Measurements from ENCODE around the gene MEGF11.

Gene MEGF11

GRCh38 chr15:65857718-65858402, 395.7 kb downstream of the MEGF11 start:
- no peak for DNase-seq (ENCODE audit: low spot score)

- peak; percentile 66 for DNase-seq (ENCODE audit: low spot score)
Measured at GRCh38 chr15:65856821-65857455, 396.6 kb downstream of the MEGF11 start.

- no peak for DNase-seq (ENCODE audit: low spot score)
Measured at GRCh38 chr15:65851981-65852380, 401.6 kb downstream of the MEGF11 start.

GRCh38 chr15:65847989-65848388, 405.6 kb downstream of the MEGF11 start:
- DNase-seq (ENCODE audit: low spot score): no peak

- no peak for DNase-seq (ENCODE audit: low spot score)
Measured at GRCh38 chr15:65845826-65846519, 407.6 kb downstream of the MEGF11 start.

Small RNAs within 50 kb of the gene (small RNA-seq; reads per million reads assigned to genes)
- gene MIR4311: 0 reads per million in 2 experiments
